Effector memory CD8-positive, alpha-beta T cell (primary cell): Measurements from ENCODE around the gene CCDC102A.
A peak's percentile ranks its signal among the peaks of the same experiment; 100 is the strongest.

Experiments used
- ATAC-seq: fragments of 150-1000 bp; cut with Tn5 transposase; replicated peaks from 2 replicates; pipeline ENCODE4 v1.10.0; 2021; ENCODE audit warnings: mild to moderate bottlenecking, moderate library complexity
- DNase-seq, 3 experiments: peaks; one replicate each; pipeline ENCODE4 v3.0.0; 2021
- H3K27ac Mint-ChIP-seq, 2 donors: one replicate each; pipeline ENCODE4 v1.8.0; 2022; ENCODE audit warnings: mild to moderate bottlenecking in 2 of 2, mixed read lengths in 2 of 2, moderate library complexity in 2 of 2
- H3K27me3 Mint-ChIP-seq, 2 donors: one replicate each; pipeline ENCODE4 v1.8.0; 2022; ENCODE audit warnings: mixed read lengths in 2 of 2
- H3K36me3 Mint-ChIP-seq: one replicate; pipeline ENCODE4 v1.8.0; 2022; ENCODE audit warnings: mild to moderate bottlenecking, moderate library complexity, mixed read lengths; ENCODE audit not compliant: insufficient read depth
- H3K4me1 Mint-ChIP-seq, 2 donors: one replicate each; pipeline ENCODE4 v1.8.0; 2022; ENCODE audit warnings: low read depth in 2 of 2, mixed read lengths in 2 of 2
- H3K4me3 Mint-ChIP-seq, 2 donors: one replicate each; pipeline ENCODE4 v1.8.0; 2022; ENCODE audit warnings: mild to moderate bottlenecking in 2 of 2, mixed read lengths in 2 of 2, moderate library complexity in 2 of 2
- H3K9me3 Mint-ChIP-seq, 2 donors: one replicate each; pipeline ENCODE4 v1.8.0; 2022; ENCODE audit warnings: mixed read lengths in 2 of 2

CCDC102A gene

GRCh38 chr16:57476546-57477410 is 59.6 kb downstream of the CCDC102A start:
- ATAC-seq (no peak), DNase-seq (no peak)
- peak overlapping the region; percentile 77 for H3K27ac Mint-ChIP-seq
- peaks cover 11% of the 10 kb centered on the region for H3K36me3 Mint-ChIP-seq
- H3K27me3 Mint-ChIP-seq: no peaks in the 10 kb centered on the region
- H3K4me1 Mint-ChIP-seq: peaks cover 6 to 12% of the 10 kb centered on the region in 2 donors
- no peaks in the 10 kb centered on the region for H3K9me3 Mint-ChIP-seq
- H3K4me3 Mint-ChIP-seq: no peak overlapping the region

GRCh38 chr16:57475711-57476339 is 60.5 kb downstream of the CCDC102A start:
- ATAC-seq (peak; percentile 97), DNase-seq (peak; percentile 54 to 68 (median 57))
- Mint-ChIP-seq H3K36me3 (peaks cover 17% of the 10 kb centered on the region), H3K9me3 (no peaks in the 10 kb centered on the region), H3K27me3 (no peaks in the 10 kb centered on the region), H3K4me1 (peaks cover 6 to 12% of the 10 kb centered on the region in 2 donors), H3K4me3 (peak overlapping the region; percentile 37 to 41), H3K27ac (peak overlapping the region; percentile 77)

- DNase-seq: no peak
- no peak for ATAC-seq
- H3K27me3 Mint-ChIP-seq: no peaks in the 10 kb centered on the region
- no peak overlapping the region for H3K4me3 Mint-ChIP-seq
- no peaks in the 10 kb centered on the region for H3K9me3 Mint-ChIP-seq
- H3K4me1 Mint-ChIP-seq: peaks cover 6 to 12% of the 10 kb centered on the region in 2 donors
- peak overlapping the region in 1 of 2 donors; percentile 77 for H3K27ac Mint-ChIP-seq
- H3K36me3 Mint-ChIP-seq: peaks cover 25% of the 10 kb centered on the region
Measured at GRCh38 chr16:57474671-57475661, 61.4 kb downstream of the CCDC102A start.

- no peak for ATAC-seq
- H3K36me3 Mint-ChIP-seq: peaks cover 35% of the 10 kb centered on the region
- H3K9me3 Mint-ChIP-seq: no peaks in the 10 kb centered on the region
- H3K27ac Mint-ChIP-seq: no peak overlapping the region
- DNase-seq: no peak
- no peak overlapping the region for H3K4me3 Mint-ChIP-seq
- H3K27me3 Mint-ChIP-seq: no peaks in the 10 kb centered on the region
- peaks cover 6 to 9% of the 10 kb centered on the region in 2 donors for H3K4me1 Mint-ChIP-seq
Measured at GRCh38 chr16:57473906-57474305, 62.5 kb downstream of the CCDC102A start.

- ATAC-seq (no peak), DNase-seq (no peak)
- Mint-ChIP-seq H3K27me3 (no peaks in the 10 kb centered on the region), H3K9me3 (no peaks in the 10 kb centered on the region), H3K4me3 (no peak overlapping the region), H3K27ac (no peak overlapping the region), H3K36me3 (peaks cover 40% of the 10 kb centered on the region), H3K4me1 (peaks cover 8 to 9% of the 10 kb centered on the region in 2 donors)
Measured at GRCh38 chr16:57473176-57473840, 63.1 kb downstream of the CCDC102A start.

- no peaks in the 10 kb centered on the region for H3K27me3 Mint-ChIP-seq
- H3K4me3 Mint-ChIP-seq: no peak overlapping the region
- ATAC-seq: no peak
- H3K9me3 Mint-ChIP-seq: no peaks in the 10 kb centered on the region
- peaks cover 46% of the 10 kb centered on the region for H3K36me3 Mint-ChIP-seq
- DNase-seq: no peak
- peaks cover 9 to 13% of the 10 kb centered on the region in 2 donors for H3K4me1 Mint-ChIP-seq
- H3K27ac Mint-ChIP-seq: peak overlapping the region in 1 of 2 donors; percentile 61
Measured at GRCh38 chr16:57472665-57473060, 63.7 kb downstream of the CCDC102A start.

GRCh38 chr16:57471852-57472664 is 64.3 kb downstream of the CCDC102A start:
- no peak for ATAC-seq
- no peak overlapping the region for H3K4me3 Mint-ChIP-seq
- peaks cover 9 to 17% of the 10 kb centered on the region in 2 donors for H3K4me1 Mint-ChIP-seq
- no peak for DNase-seq
- H3K27ac Mint-ChIP-seq: peak overlapping the region; percentile 9 to 61
- no peaks in the 10 kb centered on the region for H3K9me3 Mint-ChIP-seq
- H3K27me3 Mint-ChIP-seq: no peaks in the 10 kb centered on the region
- peaks cover 49% of the 10 kb centered on the region for H3K36me3 Mint-ChIP-seq

GRCh38 chr16:57471209-57471608 is 65.2 kb downstream of the CCDC102A start:
- no peak for ATAC-seq
- DNase-seq: no peak
- H3K27ac Mint-ChIP-seq: no peak overlapping the region
- H3K9me3 Mint-ChIP-seq: no peaks in the 10 kb centered on the region
- peaks cover 5 to 16% of the 10 kb centered on the region in 2 donors for H3K4me1 Mint-ChIP-seq
- H3K36me3 Mint-ChIP-seq: peaks cover 49% of the 10 kb centered on the region
- no peaks in the 10 kb centered on the region for H3K27me3 Mint-ChIP-seq
- H3K4me3 Mint-ChIP-seq: no peak overlapping the region

GRCh38 chr16:57470711-57471110 is 65.7 kb downstream of the CCDC102A start:
- Mint-ChIP-seq H3K27me3 (no peaks in the 10 kb centered on the region), H3K36me3 (peaks cover 52% of the 10 kb centered on the region), H3K4me3 (no peak overlapping the region), H3K27ac (no peak overlapping the region), H3K4me1 (peaks cover 5 to 11% of the 10 kb centered on the region in 2 donors), H3K9me3 (no peaks in the 10 kb centered on the region)
- ATAC-seq (no peak), DNase-seq (no peak)

GRCh38 chr16:57469917-57470470 is 66.4 kb downstream of the CCDC102A start:
- no peaks in the 10 kb centered on the region for H3K9me3 Mint-ChIP-seq
- no peak overlapping the region for H3K4me3 Mint-ChIP-seq
- H3K27me3 Mint-ChIP-seq: no peaks in the 10 kb centered on the region
- no peak overlapping the region for H3K27ac Mint-ChIP-seq
- ATAC-seq: no peak
- H3K4me1 Mint-ChIP-seq: peaks cover 5 to 14% of the 10 kb centered on the region in 2 donors
- DNase-seq: no peak
- H3K36me3 Mint-ChIP-seq: peaks cover 54% of the 10 kb centered on the region

GRCh38 chr16:57469046-57469445 is 67.3 kb downstream of the CCDC102A start:
- Mint-ChIP-seq H3K36me3 (peaks cover 60% of the 10 kb centered on the region), H3K27ac (peak overlapping the region in 1 of 2 donors; percentile 65), H3K9me3 (no peaks in the 10 kb centered on the region), H3K4me1 (peaks cover 12 to 21% of the 10 kb centered on the region in 2 donors), H3K27me3 (no peaks in the 10 kb centered on the region), H3K4me3 (no peak overlapping the region)
- no peak for ATAC-seq
- no peak for DNase-seq

DNA sequence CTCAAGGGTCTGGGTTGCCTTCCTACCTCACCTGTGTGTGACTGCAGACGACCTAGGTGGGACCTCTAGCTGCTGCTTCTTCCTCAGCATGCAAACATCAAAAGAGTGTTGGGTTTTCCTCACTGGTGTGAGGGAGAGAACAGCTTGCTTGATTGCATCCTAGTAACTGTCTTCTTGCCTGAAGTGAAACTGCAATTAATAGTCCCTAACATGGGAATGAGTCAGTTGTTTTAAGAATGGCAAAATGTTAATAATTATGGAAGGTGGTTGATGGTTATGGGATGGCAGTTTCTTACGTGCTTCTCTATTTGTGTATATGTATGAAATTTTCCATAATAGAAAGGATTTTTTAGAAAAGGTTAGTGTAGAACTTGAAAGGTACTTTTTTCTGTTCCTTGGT is 68.0 kb downstream of the CCDC102A start:
- ATAC-seq: no peak
- peaks cover 67% of the 10 kb centered on the region for H3K36me3 Mint-ChIP-seq
- H3K9me3 Mint-ChIP-seq: no peaks in the 10 kb centered on the region
- peaks cover 18 to 26% of the 10 kb centered on the region in 2 donors for H3K4me1 Mint-ChIP-seq
- peak overlapping the region in 1 of 2 donors; percentile 65 for H3K27ac Mint-ChIP-seq
- H3K4me3 Mint-ChIP-seq: no peak overlapping the region
- DNase-seq: no peak
- H3K27me3 Mint-ChIP-seq: no peaks in the 10 kb centered on the region
